Spleen (tissue), 11 donors: ENCODE results near the gene PGM2. TPM values are rescaled to one million over a fixed set of nuclear protein-coding genes. Genes with fewer than 3 reads are reported as not detected.

ENCODE experiments used
- DNase-seq: peaks from one replicate; pipeline ENCODE4 v3.0.0-alpha.2; 2020
- H3K27ac ChIP-seq, 8 donors: fragments of 200-600 bp; sonication (generic) in 7 of 8; 1 replicate in 4 of 8; 2 replicates in 4 of 8; pipeline versions ENCODE4 v1.5.0 to v1.8.0; 2016 to 2021; ENCODE audit warnings: inconsistent platforms in 4 of 8, mild to moderate bottlenecking in 4 of 8, moderate library complexity in 1 of 8
- H3K27me3 ChIP-seq, 7 donors: fragments of 200-600 bp; sonication (generic) in 6 of 7; replicated peaks in 1 of 7; 1 replicate in 4 of 7; 2 replicates in 3 of 7; pipeline versions ENCODE4 v1.5.0 to v1.8.0; 2016 to 2021; ENCODE audit warnings: inconsistent platforms in 3 of 7, mild to moderate bottlenecking in 1 of 7
- H3K36me3 ChIP-seq, 6 donors: fragments of 200-600 bp; sonication (generic) in 5 of 6; 1 replicate in 4 of 6; 2 replicates in 2 of 6; pipeline versions ENCODE4 v1.5.0 to v1.8.0; 2016 to 2021; ENCODE audit warnings: inconsistent platforms in 2 of 6
- H3K4me1 ChIP-seq, 6 donors: fragments of 200-600 bp; sonication (generic) in 5 of 6; 1 replicate in 3 of 6; 2 replicates in 3 of 6; pipeline versions ENCODE4 v1.5.0 to v1.8.0; 2016 to 2021; ENCODE audit warnings: inconsistent platforms in 3 of 6
- H3K4me3 ChIP-seq, 8 donors: fragments of 200-600 bp; sonication (generic) in 7 of 8; 1 replicate in 4 of 8; 2 replicates in 4 of 8; pipeline versions ENCODE4 v1.5.0 to v1.8.0; 2016 to 2021; ENCODE audit warnings: inconsistent platforms in 4 of 8, mild to moderate bottlenecking in 4 of 8, moderate library complexity in 2 of 8
- H3K9me3 ChIP-seq, 8 donors: fragments of 200-600 bp; sonication (generic) in 7 of 8; 1 replicate in 4 of 8; 2 replicates in 4 of 8; pipeline versions ENCODE4 v1.5.0 to v1.8.0; 2016 to 2021; ENCODE audit warnings: inconsistent platforms in 4 of 8
- CTCF ChIP-seq, 11 experiments: fragments of 200-600 bp in 7 of 11; fragments of 450-650 bp in 4 of 11; sonication (generic) in 4 of 11; IDR thresholded peaks in 8 of 11; conservative IDR thresholded peaks in 3 of 11; 1 replicate in 7 of 11; 2 replicates in 4 of 11; pipeline versions ENCODE4 v1.4.0 to v1.8.0; 2016 to 2021; ENCODE audit warnings: antibody characterized with exemption in 11 of 11, inconsistent platforms in 4 of 11, mild to moderate bottlenecking in 1 of 11
- POLR2A ChIP-seq, 3 donors: fragments of 450-650 bp; IDR thresholded peaks; one replicate each; pipeline ENCODE4 v1.5.1; 2017; ENCODE audit warnings: antibody characterized with exemption in 3 of 3, mild to moderate bottlenecking in 1 of 3
- POLR2AphosphoS5 ChIP-seq, 3 donors: sonication (generic); formaldehyde crosslinking; IDR thresholded peaks; one replicate each; pipeline ENCODE4 v1.5.1; 2017; ENCODE audit warnings: antibody characterized with exemption in 3 of 3
- WGBS, 5 donors: extraction: QIAGEN DNeasy Blood & Tissue Kit in 3 of 5; methylation state at CpG; one replicate each; pipeline versions ENCODE4 v1.1.5 to v1.1.7; 2013 to 2018; 5-methylcytosine and 5-hydroxymethylcytosine counted together
- intact Hi-C: fragments of 100-400 bp; cut with DNase I; formaldehyde crosslinking; loops from one replicate; pipeline ENCODE4 v1.15.0; 2023; ENCODE audit warnings: low total_unique reads
- polyA plus RNA-seq, 3 donors: library from polyadenylated mRNA; stranded (reverse); fragments of 200-250 nt; gene quantifications; one replicate each; pipeline ENCODE4 v1.2.1, GENCODE V29; 2013
- total RNA-seq, 7 donors: library from RNA; depleted of rRNA in 3 of 7; stranded (reverse); fragments of >200 nt in 3 of 7; fragmentation: NEBNext Ultra II Directional in 4 of 7; extraction: Animal tissue kit (Norgen Biotek cat#: 25700) in 4 of 7; gene quantifications; one replicate each; pipeline versions ENCODE4 v1.1.0 to v1.2.1, GENCODE V29; 2016 to 2021
- donor health status: healthy with polysubstance abuse.
- donor health status: DM: no; HTN: no; CAD: no; lungs with moderate emphysema.
- donor health status: DM: no; HTN: no; CAD: no.
- donor health status: Bipolar disorder and iron deficiency.
- donor health status: healthy.
- donor health status: DM: no; HTN: no; CAD: no.
- donor health status: DM: yes; HTN: yes; CAD: no.

PGM2 gene
- total and polyA plus RNA-seq, 10 donors = 5.4 to 43.7 (median 27.4) TPM

GRCh38 chr4:37852376-37852775 is 25.9 kb downstream of the PGM2 start:
- no peaks in the 10 kb centered on the region for H3K9me3 ChIP-seq
- DNase-seq = no peak
- no peak for TF ChIP-seq CTCF (IDR thresholded peaks at IDR 0.05 in 8 of 11, conservative IDR thresholded peaks at IDR 0.05 in 3 of 11)
- no peak for TF ChIP-seq POLR2AphosphoS5 (IDR thresholded peaks at IDR 0.05)
- TF ChIP-seq POLR2A (IDR thresholded peaks at IDR 0.05) = no peak
- peaks cover 0 to 94% (median 45%) of the 10 kb centered on the region in 6 donors for H3K36me3 ChIP-seq
- WGBS, 5 donors = 76 to 94% (median 82%) methylated on average over 2 of the region's 2 CpGs
- H3K27me3 ChIP-seq = no peaks in the 10 kb centered on the region
- H3K27ac ChIP-seq = no peak overlapping the region
- no peak overlapping the region for H3K4me3 ChIP-seq
- intact Hi-C loops = no loop called here
- peaks cover 0 to 10% (median 2%) of the 10 kb centered on the region in 6 donors for H3K4me1 ChIP-seq

- no peak overlapping the region for H3K4me3 ChIP-seq
- H3K4me1 ChIP-seq = no peaks in the 10 kb centered on the region
- no peak overlapping the region for H3K27ac ChIP-seq
- H3K36me3 ChIP-seq = peaks cover 0 to 91% (median 31%) of the 10 kb centered on the region in 6 donors
- TF ChIP-seq POLR2AphosphoS5 (IDR thresholded peaks at IDR 0.05) = no peak
- TF ChIP-seq POLR2A (IDR thresholded peaks at IDR 0.05) = no peak
- TF ChIP-seq CTCF (IDR thresholded peaks at IDR 0.05 in 8 of 11, conservative IDR thresholded peaks at IDR 0.05 in 3 of 11) = no peak
- intact Hi-C loops = no loop called here
- 85 to 98% (median 87%) methylated on average over 4 of the region's 4 CpGs for WGBS, 5 donors
- H3K27me3 ChIP-seq = no peaks in the 10 kb centered on the region
- H3K9me3 ChIP-seq = no peaks in the 10 kb centered on the region
- DNase-seq = no peak
Measured at GRCh38 chr4:37858112-37858511, 31.6 kb downstream of the PGM2 start.

- DNase-seq = no peak
- TF ChIP-seq POLR2A (IDR thresholded peaks at IDR 0.05) = no peak
- no peak for TF ChIP-seq POLR2AphosphoS5 (IDR thresholded peaks at IDR 0.05)
- TF ChIP-seq CTCF (IDR thresholded peaks at IDR 0.05 in 8 of 11, conservative IDR thresholded peaks at IDR 0.05 in 3 of 11) = no peak
- H3K27me3 ChIP-seq = no peaks in the 10 kb centered on the region
- intact Hi-C loops = no loop called here
- peaks cover 0 to 6% (median 2%) of the 10 kb centered on the region in 6 donors for H3K4me1 ChIP-seq
- H3K36me3 ChIP-seq = peaks cover 0 to 91% (median 28%) of the 10 kb centered on the region in 6 donors
- no peak overlapping the region for H3K4me3 ChIP-seq
- H3K9me3 ChIP-seq = no peaks in the 10 kb centered on the region
- H3K27ac ChIP-seq = no peak overlapping the region
Measured at GRCh38 chr4:37858872-37859271, 32.4 kb downstream of the PGM2 start.

- DNase-seq = no peak
- intact Hi-C loops = no loop called here
- no peak overlapping the region for H3K27ac ChIP-seq
- H3K9me3 ChIP-seq = no peaks in the 10 kb centered on the region
- WGBS, 5 donors = 95 to 100% (median 97%) methylated on average over 1 of the region's 1 CpG
- peaks cover 0 to 79% (median 20%) of the 10 kb centered on the region in 6 donors for H3K36me3 ChIP-seq
- TF ChIP-seq CTCF (IDR thresholded peaks at IDR 0.05 in 8 of 11, conservative IDR thresholded peaks at IDR 0.05 in 3 of 11) (no peak), POLR2A (IDR thresholded peaks at IDR 0.05) (no peak), POLR2AphosphoS5 (IDR thresholded peaks at IDR 0.05) (no peak)
- H3K4me3 ChIP-seq = no peak overlapping the region
- peaks cover 5 to 20% (median 14%) of the 10 kb centered on the region in 6 donors for H3K4me1 ChIP-seq
- H3K27me3 ChIP-seq = no peaks in the 10 kb centered on the region
Measured at GRCh38 chr4:37860266-37860665, 33.8 kb downstream of the PGM2 start.
